CD14-positive monocyte (primary cell): ENCODE results near the gene ATP8B2. TPM values are rescaled to one million over a fixed set of nuclear protein-coding genes. Genes with fewer than 3 reads are reported as not detected.

Experiments
- DNase-seq, 3 donors: peaks; one replicate each; pipeline ENCODE4 v3.0.0-alpha.2; 2011 to 2022
- H2AFZ ChIP-seq: 2 replicates; pipeline ENCODE4 v1.6.0; 2012; ENCODE audit warnings: mild to moderate bottlenecking, low read depth, low read length, inconsistent platforms; ENCODE audit not compliant: insufficient read depth, poor library complexity, severe bottlenecking
- H3K27ac ChIP-seq, 2 donors: 1 replicate in 1 of 2; 2 replicates in 1 of 2; pipeline ENCODE4 v1.5.1; 2012 to 2013; ENCODE audit warnings: low read length in 2 of 2, control low read depth in 1 of 2, inconsistent platforms in 1 of 2, low read depth in 1 of 2, mild to moderate bottlenecking in 1 of 2
- H3K27me3 ChIP-seq, 2 donors: one replicate each; pipeline versions ENCODE4 v1.6.0 to v1.6.1; 2011 to 2013; ENCODE audit warnings: low read length in 2 of 2; ENCODE audit not compliant: control insufficient read depth in 2 of 2, insufficient read depth in 2 of 2
- H3K36me3 ChIP-seq, 2 donors: replicated peaks in 1 of 2; 1 replicate in 1 of 2; 2 replicates in 1 of 2; pipeline versions ENCODE4 v1.5.1 to v1.6.1; 2012 to 2013; ENCODE audit warnings: low read length in 2 of 2, control low read depth in 1 of 2, inconsistent platforms in 1 of 2, mild to moderate bottlenecking in 1 of 2; ENCODE audit not compliant: insufficient read depth in 2 of 2, control insufficient read depth in 1 of 2
- H3K4me1 ChIP-seq, 2 donors: 1 replicate in 1 of 2; 2 replicates in 1 of 2; pipeline versions ENCODE4 v1.5.1 to v1.6.1; 2012 to 2013; ENCODE audit warnings: low read length in 2 of 2, control low read depth in 1 of 2, inconsistent platforms in 1 of 2, mild to moderate bottlenecking in 1 of 2, moderate library complexity in 1 of 2; ENCODE audit not compliant: insufficient read depth in 2 of 2, control insufficient read depth in 1 of 2
- H3K4me2 ChIP-seq: replicated peaks from 2 replicates; pipeline ENCODE3; 2012; ENCODE audit warnings: low read length, moderate library complexity, mild to moderate bottlenecking; ENCODE audit not compliant: poor library complexity, severe bottlenecking; ENCODE audit errors: extremely low read depth
- H3K4me3 ChIP-seq, 3 experiments: fragments of 200-600 bp in 1 of 3; sonication (generic) in 1 of 3; replicated peaks in 1 of 3; 1 replicate in 2 of 3; 2 replicates in 1 of 3; pipeline ENCODE4 v1.5.1; 2011 to 2013; ENCODE audit warnings: low read length in 3 of 3, mild to moderate bottlenecking in 3 of 3, control low read depth in 2 of 3, low read depth in 2 of 3, inconsistent platforms in 1 of 3, moderate library complexity in 1 of 3
- H3K79me2 ChIP-seq: 2 replicates; pipeline ENCODE4 v1.6.0; 2012; ENCODE audit warnings: mild to moderate bottlenecking, control low read depth, inconsistent platforms, low read length, moderate library complexity; ENCODE audit not compliant: insufficient read depth
- H3K9ac ChIP-seq: 2 replicates; pipeline ENCODE4 v1.6.0; 2017; ENCODE audit warnings: low read length, mild to moderate bottlenecking; ENCODE audit not compliant: insufficient read depth, poor library complexity, severe bottlenecking
- H3K9me3 ChIP-seq, 2 donors: replicated peaks in 1 of 2; 1 replicate in 1 of 2; 2 replicates in 1 of 2; pipeline versions ENCODE4 v1.5.1 to v1.6.1; 2012 to 2013; ENCODE audit warnings: low read length in 2 of 2, control low read depth in 1 of 2; ENCODE audit not compliant: control insufficient read depth in 1 of 2, insufficient read depth in 1 of 2
- H4K20me1 ChIP-seq: 2 replicates; pipeline ENCODE4 v1.6.0; 2012; ENCODE audit warnings: mild to moderate bottlenecking, low read length, control low read depth, moderate library complexity; ENCODE audit not compliant: insufficient read depth
- H3K27ac Mint-ChIP-seq, 7 donors: one replicate each; pipeline ENCODE4 v1.8.0; 2020; ENCODE audit warnings: mild to moderate bottlenecking in 7 of 7, mixed read lengths in 7 of 7, moderate library complexity in 6 of 7, inconsistent platforms in 2 of 7
- H3K27me3 Mint-ChIP-seq, 3 donors: one replicate each; pipeline ENCODE4 v1.8.0; 2021 to 2022; ENCODE audit warnings: low read depth in 3 of 3, mild to moderate bottlenecking in 3 of 3, mixed read lengths in 3 of 3, moderate library complexity in 3 of 3, inconsistent platforms in 1 of 3
- H3K36me3 Mint-ChIP-seq, 2 donors: one replicate each; pipeline ENCODE4 v1.8.0; 2020; ENCODE audit warnings: mixed read lengths in 2 of 2, inconsistent platforms in 1 of 2, mild to moderate bottlenecking in 1 of 2
- H3K4me1 Mint-ChIP-seq: one replicate; pipeline ENCODE4 v1.8.0; 2020; ENCODE audit warnings: mild to moderate bottlenecking, mixed read lengths
- H3K4me3 Mint-ChIP-seq, 2 donors: one replicate each; pipeline ENCODE4 v1.8.0; 2020; ENCODE audit warnings: mild to moderate bottlenecking in 2 of 2, mixed read lengths in 2 of 2, moderate library complexity in 1 of 2
- H3K9me3 Mint-ChIP-seq, 7 donors: one replicate each; pipeline ENCODE4 v1.8.0; 2020 to 2022; ENCODE audit warnings: mixed read lengths in 7 of 7, mild to moderate bottlenecking in 6 of 7, moderate library complexity in 6 of 7, inconsistent platforms in 2 of 7
- CTCF ChIP-seq: fragments of 200-600 bp; IDR thresholded peaks from one replicate; pipeline ENCODE4 v1.8.0; 2022; ENCODE audit warnings: antibody characterized with exemption, mild to moderate bottlenecking
- WGBS: methylation state at CpG from one replicate; pipeline ENCODE4 v1.1.5; 2013; ENCODE audit warnings: missing lambda C conversion rate; ENCODE audit not compliant: insufficient coverage; 5-methylcytosine and 5-hydroxymethylcytosine counted together
- intact Hi-C, 2 donors: fragments of 100-400 bp; cut with micrococcal nuclease; formaldehyde crosslinking; loops; one replicate each; pipeline versions ENCODE4 v1.15.0 to v1.15.1; 2023
- polyA plus RNA-seq, 3 donors: library from polyadenylated mRNA; depleted of rRNA in 1 of 3; unstranded in 2 of 3; stranded (reverse) in 1 of 3; fragments of 300-500 nt in 2 of 3; fragments of >200 nt in 1 of 3; fragmentation: Illumina TruSeq in 2 of 3; gene quantifications; 1 replicate in 2 of 3; 2 replicates in 1 of 3; pipeline ENCODE4 v1.2.3, GENCODE V29; 2012 to 2021

ATP8B2 gene
- polyA plus RNA-seq, 3 donors, result 0.46 to 2.2 (median 0.98) TPM

- no peaks in the 10 kb centered on the region for H3K79me2 ChIP-seq
- H3K4me1 ChIP-seq, result peaks cover 35 to 49% of the 10 kb centered on the region in 2 donors
- intact Hi-C loops, result loop anchor here in 1 of 2 donors (5.0 kb wide), 1 partner anchor 81 kb away; the partner anchor contains the start of gene IL6R
- peaks cover 2 to 38% of the 10 kb centered on the region in 2 donors for H3K27me3 ChIP-seq
- peak overlapping the region; percentile 58 for H3K9ac ChIP-seq
- Mint-ChIP-seq H3K27ac (peak overlapping the region in 5 of 7 donors; percentile 69 to 89 (median 75)), H3K27me3 (peaks cover 52 to 79% (median 58%) of the 10 kb centered on the region in 3 donors), H3K36me3 (peaks cover 3 to 10% of the 10 kb centered on the region in 2 donors), H3K4me1 (peaks cover 52% of the 10 kb centered on the region), H3K4me3 (peak overlapping the region; percentile 88 to 93), H3K9me3 (peaks cover 0 to 10% (median 0%) of the 10 kb centered on the region in 7 donors)
- no peak overlapping the region for H3K27ac ChIP-seq
- peak; percentile 62 for TF ChIP-seq CTCF
- peak; percentile 41 to 72 (median 57) for DNase-seq
- peak overlapping the region; percentile 89 for H3K4me2 ChIP-seq
- peak overlapping the region; percentile 25 to 74 (median 29) for H3K4me3 ChIP-seq
- H4K20me1 ChIP-seq, result peaks cover 3% of the 10 kb centered on the region
- peak overlapping the region; percentile 78 for H2AFZ ChIP-seq
- WGBS, result under 1% methylated on average over 51 of the region's 63 CpGs
- H3K36me3 ChIP-seq, result no peaks in the 10 kb centered on the region
- H3K9me3 ChIP-seq, result no peaks in the 10 kb centered on the region
Observed at GRCh38 chr1:154325583-154326545, 539 bp downstream of the ATP8B2 start.
